ENCODE data around the gene IL36A. TPM values are rescaled to one million over a fixed set of nuclear protein-coding genes. Genes with fewer than 3 reads are reported as not detected.

The IL36A gene
- total and polyA plus RNA-seq, 9 of the 15 experiments (the other 6 are each of a cell fraction or from before 2014, with no cell fraction given) = not detected

DNA sequence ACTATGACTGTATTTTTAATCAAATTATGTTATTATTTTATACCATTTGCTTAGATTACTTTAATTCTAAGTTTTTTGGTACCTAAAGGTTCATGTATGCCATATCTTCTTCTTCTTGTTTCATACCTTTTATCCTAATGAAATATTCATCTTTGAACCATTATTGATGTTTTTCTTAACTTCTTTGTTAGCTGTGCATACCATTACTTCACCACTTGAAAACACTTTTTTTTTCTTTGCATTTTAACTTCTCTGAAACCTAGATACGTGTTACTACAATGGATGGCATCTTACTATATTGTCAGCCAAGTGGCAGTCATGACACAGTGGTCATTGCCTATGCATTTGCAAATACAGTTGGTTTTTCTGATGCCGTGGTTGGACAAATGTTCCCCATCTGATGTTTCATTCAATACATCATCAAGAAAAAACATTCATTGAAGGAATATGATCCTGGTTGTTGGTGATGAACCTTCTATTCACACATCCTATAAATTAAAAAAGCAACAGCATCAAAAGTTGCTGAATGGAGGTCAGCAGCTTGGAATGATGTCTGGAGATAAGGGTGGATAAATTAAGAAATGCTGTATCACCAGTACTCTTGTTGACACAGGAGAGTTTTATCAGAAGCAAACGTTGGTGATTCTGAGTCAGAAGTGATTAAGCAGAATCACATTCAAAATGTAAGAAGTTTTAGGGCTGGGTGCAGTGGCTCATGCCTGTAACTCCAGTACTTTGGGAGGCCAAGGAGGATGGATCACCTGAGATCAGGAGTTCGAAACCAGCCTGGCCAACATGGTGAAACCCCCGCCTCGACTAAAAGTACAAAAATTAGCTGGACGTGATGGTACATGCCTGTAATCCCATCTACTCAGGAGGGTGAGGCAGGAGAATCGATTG is 7.4 kb downstream of the IL36A start (continued):
- TF ChIP-seq ZNF609 (CRISPR knock-in tag; IDR thresholded peaks at IDR 0.05; ENCODE audit: borderline replicate concordance) = no peak
- no peak; the same call in 1 of the 2 replicates for TF ChIP-seq NR4A1 (CRISPR knock-in tag; IDR thresholded peaks at IDR 0.05)
- peak; percentile 23; the same call in 1 of the 2 replicates for TF ChIP-seq NR4A1 (tag; IDR thresholded peaks at IDR 0.05)
- TF ChIP-seq, protein P1, sequence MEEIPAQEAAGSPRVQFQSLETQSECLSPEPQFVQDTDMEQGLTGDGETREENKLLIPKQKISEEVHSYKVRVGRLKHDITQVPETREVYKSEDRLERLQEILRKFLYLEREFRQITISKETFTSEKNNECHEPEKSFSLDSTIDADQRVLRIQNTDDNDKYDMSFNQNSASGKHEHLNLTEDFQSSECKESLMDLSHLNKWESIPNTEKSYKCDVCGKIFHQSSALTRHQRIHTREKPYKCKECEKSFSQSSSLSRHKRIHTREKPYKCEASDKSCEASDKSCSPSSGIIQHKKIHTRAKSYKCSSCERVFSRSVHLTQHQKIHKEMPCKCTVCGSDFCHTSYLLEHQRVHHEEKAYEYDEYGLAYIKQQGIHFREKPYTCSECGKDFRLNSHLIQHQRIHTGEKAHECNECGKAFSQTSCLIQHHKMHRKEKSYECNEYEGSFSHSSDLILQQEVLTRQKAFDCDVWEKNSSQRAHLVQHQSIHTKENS (CRISPR knock-in tag; IDR thresholded peaks at IDR 0.05) = no peak
- TF ChIP-seq ARID2 (IDR thresholded peaks at IDR 0.05) = no peak
- no peak for TF ChIP-seq NFXL1 (CRISPR knock-in tag; IDR thresholded peaks at IDR 0.05)
- TF ChIP-seq, protein P2, sequence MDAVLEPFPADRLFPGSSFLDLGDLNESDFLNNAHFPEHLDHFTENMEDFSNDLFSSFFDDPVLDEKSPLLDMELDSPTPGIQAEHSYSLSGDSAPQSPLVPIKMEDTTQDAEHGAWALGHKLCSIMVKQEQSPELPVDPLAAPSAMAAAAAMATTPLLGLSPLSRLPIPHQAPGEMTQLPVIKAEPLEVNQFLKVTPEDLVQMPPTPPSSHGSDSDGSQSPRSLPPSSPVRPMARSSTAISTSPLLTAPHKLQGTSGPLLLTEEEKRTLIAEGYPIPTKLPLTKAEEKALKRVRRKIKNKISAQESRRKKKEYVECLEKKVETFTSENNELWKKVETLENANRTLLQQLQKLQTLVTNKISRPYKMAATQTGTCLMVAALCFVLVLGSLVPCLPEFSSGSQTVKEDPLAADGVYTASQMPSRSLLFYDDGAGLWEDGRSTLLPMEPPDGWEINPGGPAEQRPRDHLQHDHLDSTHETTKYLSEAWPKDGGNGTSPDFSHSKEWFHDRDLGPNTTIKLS (IDR thresholded peaks at IDR 0.05; ENCODE audit: borderline replicate concordance, low read depth) = no peak
- no peak for TF ChIP-seq XRCC3 (IDR thresholded peaks at IDR 0.05)
- no peak for TF ChIP-seq FIP1L1 (IDR thresholded peaks at IDR 0.05; ENCODE audit: low read depth, low read length, poor library complexity, severe bottlenecking)
- TF ChIP-seq, protein P3, sequence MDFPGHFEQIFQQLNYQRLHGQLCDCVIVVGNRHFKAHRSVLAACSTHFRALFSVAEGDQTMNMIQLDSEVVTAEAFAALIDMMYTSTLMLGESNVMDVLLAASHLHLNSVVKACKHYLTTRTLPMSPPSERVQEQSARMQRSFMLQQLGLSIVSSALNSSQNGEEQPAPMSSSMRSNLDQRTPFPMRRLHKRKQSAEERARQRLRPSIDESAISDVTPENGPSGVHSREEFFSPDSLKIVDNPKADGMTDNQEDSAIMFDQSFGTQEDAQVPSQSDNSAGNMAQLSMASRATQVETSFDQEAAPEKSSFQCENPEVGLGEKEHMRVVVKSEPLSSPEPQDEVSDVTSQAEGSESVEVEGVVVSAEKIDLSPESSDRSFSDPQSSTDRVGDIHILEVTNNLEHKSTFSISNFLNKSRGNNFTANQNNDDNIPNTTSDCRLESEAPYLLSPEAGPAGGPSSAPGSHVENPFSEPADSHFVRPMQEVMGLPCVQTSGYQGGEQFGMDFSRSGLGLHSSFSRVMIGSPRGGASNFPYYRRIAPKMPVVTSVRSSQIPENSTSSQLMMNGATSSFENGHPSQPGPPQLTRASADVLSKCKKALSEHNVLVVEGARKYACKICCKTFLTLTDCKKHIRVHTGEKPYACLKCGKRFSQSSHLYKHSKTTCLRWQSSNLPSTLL (IDR thresholded peaks at IDR 0.05) = 0 out of 2 replicates have a peak, but pooled peaks have one; percentile 35
- TF ChIP-seq CTCF (IDR thresholded peaks at IDR 0.05 in 2 of 3, conservative IDR thresholded peaks at IDR 0.05 in 1 of 3; ENCODE audit: insufficient read depth in 2 of 3, low read depth in 1 of 3, low read length in 3 of 3) = 0 out of 6 replicates have a peak, but pooled peaks of 1 of the 3 experiments have one; percentile 8
- TF ChIP-seq TCFL5 (CRISPR knock-in tag; conservative IDR thresholded peaks at IDR 0.05) = no peak
- no peak for TF ChIP-seq PPARD (CRISPR knock-in tag; IDR thresholded peaks at IDR 0.05)
- no peak for TF ChIP-seq PHB (CRISPR knock-in tag; IDR thresholded peaks at IDR 0.05)
- peak; percentile 84 for TF ChIP-seq NFIC (IDR thresholded peaks at IDR 0.05)
